Psoas muscle (tissue), 8 donors: ENCODE measurements around the gene OR1S1. TPM values are rescaled to one million over a fixed set of nuclear protein-coding genes. Genes with fewer than 3 reads are reported as not detected.
"Not testable (repeated sequence)": the region's sequence is repeated elsewhere in the genome, so short reads cannot be mapped to it uniquely, and the experiment has no call there.

ENCODE experiments used
- ATAC-seq, 4 donors: fragments of 200-7000 bp; cut with Tn5 transposase; one replicate each; pipeline ENCODE4 v1.9.1; 2020; ENCODE audit warnings: moderate library complexity in 3 of 4, mild to moderate bottlenecking in 2 of 4
- DNase-seq, 2 donors: peaks; one replicate each; pipeline ENCODE4 v3.0.0-alpha.2; 2020
- H3K27ac ChIP-seq: fragments of 200-600 bp; one replicate; pipeline ENCODE4 v1.8.0; 2022
- H3K27me3 ChIP-seq, 3 donors: fragments of 200-600 bp in 1 of 3; one replicate each; pipeline versions ENCODE4 v1.6.1 to v1.8.0; 2013 to 2022; ENCODE audit warnings: low read length in 2 of 3, mild to moderate bottlenecking in 2 of 3, moderate library complexity in 1 of 3; ENCODE audit not compliant: insufficient read depth in 3 of 3
- H3K36me3 ChIP-seq, 2 donors: fragments of 200-600 bp in 1 of 2; one replicate each; pipeline versions ENCODE4 v1.6.1 to v1.8.0; 2013 to 2022; ENCODE audit warnings: low read depth in 1 of 2, mild to moderate bottlenecking in 1 of 2, moderate library complexity in 1 of 2; ENCODE audit not compliant: insufficient read depth in 1 of 2
- H3K4me1 ChIP-seq: fragments of 200-600 bp; one replicate; pipeline ENCODE4 v1.8.0; 2022
- H3K4me3 ChIP-seq: fragments of 200-600 bp; one replicate; pipeline ENCODE4 v1.8.0; 2022; ENCODE audit warnings: mild to moderate bottlenecking
- H3K9me3 ChIP-seq: fragments of 200-600 bp; one replicate; pipeline ENCODE4 v1.8.0; 2022
- CTCF ChIP-seq: fragments of 200-600 bp; IDR thresholded peaks from one replicate; pipeline ENCODE4 v1.8.0; 2022; ENCODE audit warnings: antibody characterized with exemption
- WGBS, 3 donors: extraction: QIAGEN DNeasy Blood & Tissue Kit; methylation state at CpG; one replicate each; pipeline versions ENCODE4 v1.1.6 to v1.1.7; 2013; 5-methylcytosine and 5-hydroxymethylcytosine counted together
- intact Hi-C, 2 donors: fragments of 100-400 bp; cut with DNase I; formaldehyde crosslinking; loops; one replicate each; pipeline versions ENCODE4 v1.11.0 to v1.14.2; 2022
- long read RNA-seq, 2 donors: library from polyadenylated mRNA; unstranded; transcript quantifications; one replicate each; pipeline ENCODE4 v2.0.0, GENCODE V29; 2021
- polyA plus RNA-seq, 3 donors: library from polyadenylated mRNA; stranded (reverse); fragments of 200-250 nt; gene quantifications; one replicate each; pipeline ENCODE4 v1.2.3, GENCODE V29; 2013
- total RNA-seq, 4 donors: library from RNA; stranded (reverse); fragmentation: NEBNext Ultra II Directional in 2 of 4; extraction: Animal tissue kit (Norgen Biotek cat#: 25700) in 2 of 4; gene quantifications; one replicate each; pipeline versions ENCODE4 v1.2.1 to v1.2.4, GENCODE V29; 2021 to 2023
- donor health status: healthy with polysubstance abuse.
- donor health status: DM: no; HTN: no; CAD: no; lungs with moderate emphysema.
- donor health status: Bipolar disorder and iron deficiency.
- donor health status: healthy.
- donor health status: DM: yes; HTN: yes; CAD: no.
- donor health status: DM: no; HTN: no; CAD: no.
- donor health status: DM: no; HTN: no; CAD: no.
- donor health status: DM: yes; HTN: yes; CAD: no.

Gene OR1S1
- not detected for total RNA-seq
- polyA plus RNA-seq = not detected
- long read RNA-seq, donor 1 = 0 reads
- long read RNA-seq, donor 2 = 0 reads

GRCh38 chr11:58212420-58212819, at the start of gene OR1S1:
TSS of gene OR1S1 (plus strand) at chr11:58212720.
- DNase-seq, H3K4me3 ChIP-seq, H3K36me3 ChIP-seq, H3K27me3 ChIP-seq, intact Hi-C loops, H3K9me3 ChIP-seq, H3K27ac ChIP-seq, H3K4me1 ChIP-seq, ATAC-seq: not testable (repeated sequence)
- 72 to 90% (median 83%) methylated on average over 1 to 2 of the region's 2 CpGs for WGBS, 3 donors

GRCh38 chr11:58164389-58164788, 48.1 kb upstream of the OR1S1 start:
- ATAC-seq (no peak), DNase-seq (no peak)
- H3K36me3 ChIP-seq = no peaks in the 10 kb centered on the region
- no peak for TF ChIP-seq CTCF
- intact Hi-C loops = no loop called here
- no peaks in the 10 kb centered on the region for H3K4me1 ChIP-seq
- H3K9me3 ChIP-seq = no peaks in the 10 kb centered on the region
- H3K27ac ChIP-seq = no peak overlapping the region
- H3K27me3 ChIP-seq = no peaks in the 10 kb centered on the region
- H3K4me3 ChIP-seq = no peak overlapping the region
- 79 to 87% (median 84%) methylated on average over 4 of the region's 4 CpGs for WGBS, 3 donors

GRCh38 chr11:58164990-58165389, 47.5 kb upstream of the OR1S1 start:
- 41 to 80% (median 54%) methylated on average over 1 of the region's 1 CpG for WGBS, 3 donors
- no peak for TF ChIP-seq CTCF
- DNase-seq = no peak
- no peaks in the 10 kb centered on the region for H3K27me3 ChIP-seq
- intact Hi-C loops = no loop called here
- no peaks in the 10 kb centered on the region for H3K4me1 ChIP-seq
- no peak for ATAC-seq
- no peaks in the 10 kb centered on the region for H3K9me3 ChIP-seq
- H3K36me3 ChIP-seq = no peaks in the 10 kb centered on the region
- H3K27ac ChIP-seq = no peak overlapping the region
- H3K4me3 ChIP-seq = no peak overlapping the region

- no peak for TF ChIP-seq CTCF
- Histone ChIP-seq H3K27me3 (no peaks in the 10 kb centered on the region), H3K4me3 (no peak overlapping the region), H3K27ac (no peak overlapping the region), H3K4me1 (no peaks in the 10 kb centered on the region), H3K9me3 (no peaks in the 10 kb centered on the region), H3K36me3 (no peaks in the 10 kb centered on the region)
- DNase-seq (no peak), ATAC-seq (no peak)
- WGBS, 3 donors = 59 to 65% (median 62%) methylated on average over 7 of the region's 7 CpGs
- intact Hi-C loops = no loop called here
Measured at GRCh38 chr11:58165504-58166106, 46.9 kb upstream of the OR1S1 start.

- Histone ChIP-seq H3K9me3 (no peaks in the 10 kb centered on the region), H3K4me3 (no peak overlapping the region), H3K27ac (no peak overlapping the region), H3K27me3 (no peaks in the 10 kb centered on the region), H3K4me1 (no peaks in the 10 kb centered on the region), H3K36me3 (no peaks in the 10 kb centered on the region)
- intact Hi-C loops = no loop called here
- DNase-seq (no peak), ATAC-seq (no peak)
- WGBS, 3 donors = 74 to 77% (median 75%) methylated on average over 5 of the region's 5 CpGs
- TF ChIP-seq CTCF = no peak
Measured at GRCh38 chr11:58177409-58178054, 35.0 kb upstream of the OR1S1 start.
